Measurements from ENCODE around the gene MYLK. TPM values are rescaled to one million over a fixed set of nuclear protein-coding genes. Genes with fewer than 3 reads are reported as not detected.

MYLK gene
- total and polyA plus RNA-seq, 4 donors, result 17.1 to 158 (median 41.9) TPM

- WGBS, result 76% methylated on average over 2 of the region's 2 CpGs
- Histone ChIP-seq H3K36me3 (ENCODE audit: control insufficient read depth in 4 of 4, insufficient read depth in 3 of 4, low read depth in 1 of 4, low read length in 3 of 4) (no peaks in the 10 kb centered on the region), H3K9me3 (ENCODE audit: control insufficient read depth in 4 of 4, low read length in 3 of 4) (no peaks in the 10 kb centered on the region), H3K4me1 (ENCODE audit: control insufficient read depth in 4 of 4, insufficient read depth in 4 of 4, low read length in 3 of 4) (no peaks in the 10 kb centered on the region), H3K27ac (ENCODE audit: low read depth in 1 of 2, low read length in 2 of 2) (no peak overlapping the region), H3K27me3 (ENCODE audit: control insufficient read depth in 4 of 4, insufficient read depth in 4 of 4, low read length in 3 of 4) (no peaks in the 10 kb centered on the region), H3K4me3 (ENCODE audit: low read depth in 1 of 3, low read length in 3 of 3) (no peak overlapping the region), H3K9ac (ENCODE audit: low read depth in 1 of 2, low read length in 2 of 2) (no peak overlapping the region)
- TF ChIP-seq REST (IDR thresholded peaks at IDR 0.05) (no peak), RAD21 (IDR thresholded peaks at IDR 0.05) (peak; percentile 33 to 52)
- no peak for DNase-seq (ENCODE audit: low spot score)
Measured at GRCh38 chr3:123907720-123908119, 23.6 kb upstream of the MYLK start.

GRCh38 chr3:123899300-123899865, 15.3 kb upstream of the MYLK start:
- Histone ChIP-seq H3K9me3 (ENCODE audit: control insufficient read depth in 4 of 4, low read length in 3 of 4) (no peaks in the 10 kb centered on the region), H3K4me3 (ENCODE audit: low read depth in 1 of 3, low read length in 3 of 3) (no peak overlapping the region), H3K4me1 (ENCODE audit: control insufficient read depth in 4 of 4, insufficient read depth in 4 of 4, low read length in 3 of 4) (peaks cover 0 to 17% (median 11%) of the 10 kb centered on the region in 4 donors), H3K27ac (ENCODE audit: low read depth in 1 of 2, low read length in 2 of 2) (no peak overlapping the region), H3K27me3 (ENCODE audit: control insufficient read depth in 4 of 4, insufficient read depth in 4 of 4, low read length in 3 of 4) (no peaks in the 10 kb centered on the region), H3K9ac (ENCODE audit: low read depth in 1 of 2, low read length in 2 of 2) (no peak overlapping the region), H3K36me3 (ENCODE audit: control insufficient read depth in 4 of 4, insufficient read depth in 3 of 4, low read depth in 1 of 4, low read length in 3 of 4) (no peaks in the 10 kb centered on the region)
- TF ChIP-seq SP1 (IDR thresholded peaks at IDR 0.05), result peak; percentile 46
- peak; percentile 80 to 81 for TF ChIP-seq HNF4A (conservative IDR thresholded peaks at IDR 0.05)
- TF ChIP-seq RAD21 (IDR thresholded peaks at IDR 0.05), result peak; percentile 45 to 58
- peak in 1 of 2 donors; percentile 37 for TF ChIP-seq JUND (IDR thresholded peaks at IDR 0.05)
- TF ChIP-seq ZBTB33 (IDR thresholded peaks at IDR 0.05), result no peak
- TF ChIP-seq MAX (IDR thresholded peaks at IDR 0.05), result peak; percentile 55
- peak; percentile 31 for TF ChIP-seq YY1 (IDR thresholded peaks at IDR 0.05)
- TF ChIP-seq RXRA (IDR thresholded peaks at IDR 0.05), result peak; percentile 90 to 94
- no peak for TF ChIP-seq GABPA (IDR thresholded peaks at IDR 0.05 in 1 of 2, conservative IDR thresholded peaks at IDR 0.05 in 1 of 2)
- peak; percentile 29 for TF ChIP-seq REST (IDR thresholded peaks at IDR 0.05)
- TF ChIP-seq, protein P1, sequence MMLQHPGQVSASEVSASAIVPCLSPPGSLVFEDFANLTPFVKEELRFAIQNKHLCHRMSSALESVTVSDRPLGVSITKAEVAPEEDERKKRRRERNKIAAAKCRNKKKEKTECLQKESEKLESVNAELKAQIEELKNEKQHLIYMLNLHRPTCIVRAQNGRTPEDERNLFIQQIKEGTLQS (IDR thresholded peaks at IDR 0.05), result no peak
- 66% methylated on average over 5 of the region's 5 CpGs for whole genome bisulfite sequencing
- no peak for DNase-seq (ENCODE audit: low spot score)

All from liver (tissue), 9 donors.